Keratinocyte (primary cell): ENCODE data around the gene MAML2. TPM values are rescaled to one million over a fixed set of nuclear protein-coding genes. Genes with fewer than 3 reads are reported as not detected.

Source experiments
- DNase-seq: peaks from one replicate; pipeline ENCODE4 v3.0.0-alpha.2; 2011; ENCODE audit warnings: low read depth, missing footprints, low spot score
- FAIRE-seq: peaks from 2 replicates; lab custom pipeline; 2011; peaks lifted over from hg19 to GRCh38; lab: Jason Lieb, UNC
- H2AFZ ChIP-seq: 2 replicates; pipeline ENCODE4 v1.6.0; 2012; ENCODE audit warnings: low read length, control low read depth, inconsistent platforms; ENCODE audit not compliant: control insufficient read depth
- H3K27ac ChIP-seq: 2 replicates; pipeline ENCODE4 v1.5.1; 2011; ENCODE audit warnings: low read length; ENCODE audit not compliant: control insufficient read depth, insufficient read depth
- H3K27me3 ChIP-seq: 3 replicates; pipeline ENCODE4 v1.6.0; 2011; ENCODE audit warnings: low read length; ENCODE audit not compliant: control insufficient read depth, insufficient read depth; ENCODE audit errors: extremely low read depth
- H3K36me3 ChIP-seq, 2 experiments: 2 replicates in 1 of 2; 3 replicates in 1 of 2; pipeline ENCODE4 v1.5.1; 2011; ENCODE audit warnings: low read length in 2 of 2, mild to moderate bottlenecking in 1 of 2; ENCODE audit not compliant: control insufficient read depth in 2 of 2, insufficient read depth in 2 of 2; ENCODE audit errors: extremely low read depth in 1 of 2
- H3K4me1 ChIP-seq: 3 replicates; pipeline ENCODE4 v1.5.1; 2011; ENCODE audit warnings: low read length; ENCODE audit not compliant: control insufficient read depth, insufficient read depth; ENCODE audit errors: extremely low read depth
- H3K4me2 ChIP-seq: 3 replicates; pipeline ENCODE4 v1.6.0; 2011; ENCODE audit warnings: low read depth, low read length; ENCODE audit not compliant: control insufficient read depth, insufficient read depth; ENCODE audit errors: extremely low read depth
- H3K4me3 ChIP-seq, 3 experiments: fragments of 200-600 bp in 1 of 3; sonication (generic) in 1 of 3; 2 replicates in 2 of 3; 3 replicates in 1 of 3; pipeline ENCODE4 v1.5.1; 2011 to 2016; ENCODE audit warnings: low read length in 3 of 3, mild to moderate bottlenecking in 3 of 3, control low read depth in 2 of 3, inconsistent platforms in 1 of 3, low read depth in 1 of 3, mixed read lengths in 1 of 3, mixed run types in 1 of 3, moderate library complexity in 1 of 3; ENCODE audit not compliant: control insufficient read depth in 2 of 3, insufficient read depth in 2 of 3; ENCODE audit errors: extremely low read depth in 1 of 3
- H3K79me2 ChIP-seq: 2 replicates; pipeline ENCODE4 v1.6.0; 2012; ENCODE audit warnings: low read length; ENCODE audit not compliant: control insufficient read depth, insufficient read depth
- H3K9ac ChIP-seq: 3 replicates; pipeline ENCODE4 v1.6.0; 2011; ENCODE audit warnings: low read length; ENCODE audit not compliant: control insufficient read depth, insufficient read depth; ENCODE audit errors: extremely low read depth
- H3K9me1 ChIP-seq: 3 replicates; pipeline ENCODE4 v1.6.0; 2011; ENCODE audit warnings: low read length; ENCODE audit not compliant: control insufficient read depth, insufficient read depth; ENCODE audit errors: extremely low read depth
- H3K9me3 ChIP-seq: 2 replicates; pipeline ENCODE4 v1.5.1; 2012; ENCODE audit warnings: low read depth, low read length; ENCODE audit not compliant: control insufficient read depth
- H4K20me1 ChIP-seq: 3 replicates; pipeline ENCODE4 v1.6.0; 2011; ENCODE audit warnings: low read length; ENCODE audit not compliant: control insufficient read depth, insufficient read depth; ENCODE audit errors: extremely low read depth
- EZH2 ChIP-seq: IDR thresholded peaks from one replicate; pipeline ENCODE4 v1.6.1; 2012; ENCODE audit warnings: inconsistent platforms, mild to moderate bottlenecking, low read length, moderate library complexity
- dilution Hi-C: fragments of 300-500 bp; cut with MboI; formaldehyde crosslinking; loops from one replicate; pipeline ENCODE4 v1.7.0; 2020; ENCODE audit warnings: low sequenced_read_pairs; ENCODE audit not compliant: extremely low pct_ligation_motif_present
- polyA plus RNA-seq, 5 experiments: library from polyadenylated mRNA; depleted of rRNA in 3 of 5; stranded (reverse) in 3 of 5; stranded (forward) in 1 of 5; unstranded in 1 of 5; fragments of >200 nt; gene quantifications; 1 replicate in 1 of 5; 2 replicates in 3 of 5; 3 replicates in 1 of 5; pipeline versions ENCODE4 v1.2.1 to v1.2.3, GENCODE V29; 2011 to 2012; ENCODE audit warnings: missing spikeins in 2 of 5, low read depth in 1 of 5, low replicate concordance in 1 of 5
- TF ChIP-seq, protein P1 (sequence below), 3 experiments: IDR thresholded peaks in 1 of 3; conservative IDR thresholded peaks in 1 of 3; optimal IDR thresholded peaks in 1 of 3; 2 replicates in 2 of 3; 3 replicates in 1 of 3; pipeline versions ENCODE3 to v1.5.1; 2011; ENCODE audit warnings: low read length in 3 of 3, mild to moderate bottlenecking in 3 of 3, moderate library complexity in 2 of 3, control low read depth in 1 of 3, inconsistent platforms in 1 of 3; ENCODE audit not compliant: insufficient read depth in 2 of 3; ENCODE audit errors: extremely low read depth in 1 of 3

The MAML2 gene
- polyA plus RNA-seq, 1 donor (not counting 4 experiments of a cell fraction or from before 2014, with no cell fraction given), result 4.2 TPM

DNA sequence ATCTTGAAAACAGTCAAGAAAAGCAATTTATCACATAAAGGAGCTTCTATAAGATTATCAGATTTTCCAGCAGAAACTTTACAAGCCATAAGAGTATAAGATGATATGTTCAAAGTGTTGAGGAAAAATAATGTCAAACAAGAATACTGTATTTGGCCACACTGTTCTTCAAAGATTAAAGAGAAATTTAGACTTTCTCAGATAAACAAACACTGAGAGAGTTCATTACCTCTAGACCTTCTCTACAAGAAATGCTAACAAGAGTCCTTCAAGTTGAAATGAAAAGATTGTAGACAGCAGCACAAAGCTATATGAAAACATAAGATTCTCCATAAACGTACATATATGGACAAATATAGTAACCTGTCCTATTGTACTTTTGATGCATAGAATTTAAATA, 411.1 kb downstream of the MAML2 start:
- H3K4me3 ChIP-seq, result no peak overlapping the region
- dilution Hi-C loops, result no loop called here
- H3K4me2 ChIP-seq, result no peak overlapping the region
- TF ChIP-seq, protein P1, sequence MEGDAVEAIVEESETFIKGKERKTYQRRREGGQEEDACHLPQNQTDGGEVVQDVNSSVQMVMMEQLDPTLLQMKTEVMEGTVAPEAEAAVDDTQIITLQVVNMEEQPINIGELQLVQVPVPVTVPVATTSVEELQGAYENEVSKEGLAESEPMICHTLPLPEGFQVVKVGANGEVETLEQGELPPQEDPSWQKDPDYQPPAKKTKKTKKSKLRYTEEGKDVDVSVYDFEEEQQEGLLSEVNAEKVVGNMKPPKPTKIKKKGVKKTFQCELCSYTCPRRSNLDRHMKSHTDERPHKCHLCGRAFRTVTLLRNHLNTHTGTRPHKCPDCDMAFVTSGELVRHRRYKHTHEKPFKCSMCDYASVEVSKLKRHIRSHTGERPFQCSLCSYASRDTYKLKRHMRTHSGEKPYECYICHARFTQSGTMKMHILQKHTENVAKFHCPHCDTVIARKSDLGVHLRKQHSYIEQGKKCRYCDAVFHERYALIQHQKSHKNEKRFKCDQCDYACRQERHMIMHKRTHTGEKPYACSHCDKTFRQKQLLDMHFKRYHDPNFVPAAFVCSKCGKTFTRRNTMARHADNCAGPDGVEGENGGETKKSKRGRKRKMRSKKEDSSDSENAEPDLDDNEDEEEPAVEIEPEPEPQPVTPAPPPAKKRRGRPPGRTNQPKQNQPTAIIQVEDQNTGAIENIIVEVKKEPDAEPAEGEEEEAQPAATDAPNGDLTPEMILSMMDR (optimal IDR thresholded peaks at IDR 0.05 in 1 of 3, IDR thresholded peaks at IDR 0.05 in 1 of 3, conservative IDR thresholded peaks at IDR 0.05 in 1 of 3; ENCODE audit: extremely low read depth in 1 of 3, insufficient read depth in 2 of 3, low read length in 3 of 3), result no peak
- no peak for TF ChIP-seq EZH2
- no peak overlapping the region for H3K9ac ChIP-seq
- DNase-seq (no peak), FAIRE-seq (no peak)
- no peaks in the 10 kb centered on the region for H3K9me1 ChIP-seq
- no peaks in the 10 kb centered on the region for H3K36me3 ChIP-seq
- no peaks in the 10 kb centered on the region for H4K20me1 ChIP-seq
- no peaks in the 10 kb centered on the region for H3K4me1 ChIP-seq
- H3K79me2 ChIP-seq, result no peaks in the 10 kb centered on the region
- H3K9me3 ChIP-seq, result no peaks in the 10 kb centered on the region
- H2AFZ ChIP-seq, result no peak overlapping the region
- no peak overlapping the region for H3K27ac ChIP-seq
- no peaks in the 10 kb centered on the region for H3K27me3 ChIP-seq

DNA sequence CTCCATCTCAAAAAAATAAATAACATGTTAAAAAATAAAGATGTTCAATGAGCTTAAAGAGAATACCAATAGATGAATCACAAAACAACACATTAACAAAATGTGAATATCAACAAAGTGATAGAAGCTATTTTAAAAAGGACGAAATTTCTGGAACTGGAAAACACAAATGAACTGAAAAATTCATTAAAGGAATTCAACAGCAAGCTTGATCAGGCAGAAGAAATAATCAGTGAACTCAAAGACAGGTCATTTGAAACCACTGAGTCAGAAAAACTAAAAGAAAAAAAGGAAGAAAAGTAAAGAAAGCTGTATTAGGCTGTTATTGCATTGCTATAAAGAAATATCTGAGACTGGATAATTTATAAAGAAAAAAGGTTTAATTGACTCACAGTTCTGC, 412.0 kb downstream of the MAML2 start:
- Histone ChIP-seq H2AFZ (no peak overlapping the region), H3K79me2 (no peaks in the 10 kb centered on the region), H3K4me1 (no peaks in the 10 kb centered on the region), H3K27ac (no peak overlapping the region), H3K9ac (no peak overlapping the region), H3K36me3 (no peaks in the 10 kb centered on the region), H3K27me3 (no peaks in the 10 kb centered on the region), H4K20me1 (no peaks in the 10 kb centered on the region), H3K4me2 (no peak overlapping the region), H3K9me3 (no peaks in the 10 kb centered on the region), H3K9me1 (no peaks in the 10 kb centered on the region), H3K4me3 (no peak overlapping the region)
- FAIRE-seq (no peak), DNase-seq (no peak)
- dilution Hi-C loops, result no loop called here
- TF ChIP-seq, protein P1 (optimal IDR thresholded peaks at IDR 0.05 in 1 of 3, IDR thresholded peaks at IDR 0.05 in 1 of 3, conservative IDR thresholded peaks at IDR 0.05 in 1 of 3; ENCODE audit: extremely low read depth in 1 of 3, insufficient read depth in 2 of 3, low read length in 3 of 3), result no peak
- no peak for TF ChIP-seq EZH2
